Stomach (tissue), 9 donors: ENCODE data around the gene MGAT4A. TPM values are rescaled to one million over a fixed set of nuclear protein-coding genes. Genes with fewer than 3 reads are reported as not detected.

Experiments used
- DNase-seq, 2 donors: peaks; one replicate each; pipeline versions ENCODE4 v3.0.0 to v3.0.0-alpha.2; 2013 to 2019
- H3K27ac ChIP-seq, 5 donors: fragments of 200-600 bp in 4 of 5; sonication (generic) in 4 of 5; one replicate each; pipeline ENCODE4 v1.5.1; 2013 to 2019; ENCODE audit warnings: mild to moderate bottlenecking in 1 of 5, moderate library complexity in 1 of 5
- H3K27me3 ChIP-seq, 3 donors: fragments of 200-600 bp; sonication (generic); one replicate each; pipeline ENCODE4 v1.5.1; 2017 to 2019; ENCODE audit warnings: mixed run types in 1 of 3
- H3K36me3 ChIP-seq, 4 donors: fragments of 200-600 bp; sonication (generic); 1 replicate in 3 of 4; 2 replicates in 1 of 4; pipeline ENCODE4 v1.5.1; 2016 to 2019
- H3K4me1 ChIP-seq, 4 donors: fragments of 200-600 bp; sonication (generic); one replicate each; pipeline ENCODE4 v1.5.1; 2016 to 2019
- H3K4me3 ChIP-seq, 4 donors: fragments of 200-600 bp; sonication (generic) in 3 of 4; one replicate each; pipeline ENCODE4 v1.5.1; 2016 to 2019; ENCODE audit warnings: mild to moderate bottlenecking in 1 of 4
- H3K9me3 ChIP-seq, 4 donors: fragments of 200-600 bp; sonication (generic); one replicate each; pipeline ENCODE4 v1.5.1; 2016 to 2019
- EP300 ChIP-seq: sonication (generic); formaldehyde crosslinking; IDR thresholded peaks from one replicate; pipeline ENCODE4 v1.6.1; 2017; ENCODE audit warnings: antibody characterized with exemption
- POLR2A ChIP-seq, 4 donors: fragments of 450-650 bp; IDR thresholded peaks; one replicate each; pipeline ENCODE4 v1.6.1; 2016; ENCODE audit warnings: antibody characterized with exemption in 4 of 4, control low read depth in 2 of 4, mild to moderate bottlenecking in 1 of 4, moderate library complexity in 1 of 4
- POLR2AphosphoS5 ChIP-seq, 3 donors: sonication (generic); formaldehyde crosslinking; IDR thresholded peaks; one replicate each; pipeline ENCODE4 v1.6.1; 2016; ENCODE audit warnings: antibody characterized with exemption in 3 of 3
- WGBS, 5 donors: extraction: QIAGEN DNeasy Blood & Tissue Kit in 3 of 5; methylation state at CpG; one replicate each; pipeline versions ENCODE4 v1.1.5 to v1.1.7; 2013 to 2018; 5-methylcytosine and 5-hydroxymethylcytosine counted together
- intact Hi-C: fragments of 100-400 bp; cut with DNase I; formaldehyde crosslinking; loops from one replicate; pipeline ENCODE4 v1.15.1; 2023; ENCODE audit warnings: low total_unique reads
- polyA plus RNA-seq, 3 donors: library from polyadenylated mRNA; stranded (reverse); fragments of 200-250 nt; gene quantifications; one replicate each; pipeline ENCODE4 v1.2.3, GENCODE V29; 2013
- total RNA-seq, 5 donors: library from RNA; depleted of rRNA; stranded (reverse); fragments of >200 nt; gene quantifications; one replicate each; pipeline versions ENCODE4 v1.1.0 to v1.2.3, GENCODE V29; 2014 to 2016
- TF ChIP-seq, protein P1 (sequence below), 7 experiments: fragments of 450-650 bp in 4 of 7; fragments of 200-600 bp in 3 of 7; sonication (generic) in 3 of 7; IDR thresholded peaks; one replicate each; pipeline ENCODE4 v1.5.1; 2016 to 2019; ENCODE audit warnings: antibody characterized with exemption in 7 of 7, control low read depth in 2 of 7, mild to moderate bottlenecking in 1 of 7
- donor health status: healthy with polysubstance abuse.
- donor health status: Bipolar disorder and iron deficiency.
- donor health status: healthy.

The MGAT4A gene
- total and polyA plus RNA-seq, 8 donors: 4.8 to 81.1 (median 11.8) TPM

DNA sequence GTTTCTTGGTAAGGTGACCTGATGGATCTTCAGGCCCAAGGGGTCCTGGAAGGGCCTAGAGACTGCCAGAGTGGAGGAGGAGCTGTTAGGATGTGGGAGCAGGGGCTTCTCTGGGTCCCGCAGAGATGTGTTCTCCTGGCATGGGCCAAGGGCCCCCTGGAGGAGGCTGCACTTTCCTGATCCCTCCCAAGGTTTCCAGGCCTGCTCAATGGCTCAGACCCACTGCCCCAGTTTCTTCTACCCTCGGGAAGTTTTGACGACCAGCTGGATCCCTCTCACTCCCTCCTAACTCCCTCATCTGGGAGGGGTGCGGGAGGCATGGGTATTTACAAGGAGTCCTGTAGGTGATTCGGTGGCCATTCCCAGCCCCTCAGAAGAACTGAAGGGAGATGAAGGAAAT lies 158.7 kb downstream of the MGAT4A start:
- TF ChIP-seq, protein P1, sequence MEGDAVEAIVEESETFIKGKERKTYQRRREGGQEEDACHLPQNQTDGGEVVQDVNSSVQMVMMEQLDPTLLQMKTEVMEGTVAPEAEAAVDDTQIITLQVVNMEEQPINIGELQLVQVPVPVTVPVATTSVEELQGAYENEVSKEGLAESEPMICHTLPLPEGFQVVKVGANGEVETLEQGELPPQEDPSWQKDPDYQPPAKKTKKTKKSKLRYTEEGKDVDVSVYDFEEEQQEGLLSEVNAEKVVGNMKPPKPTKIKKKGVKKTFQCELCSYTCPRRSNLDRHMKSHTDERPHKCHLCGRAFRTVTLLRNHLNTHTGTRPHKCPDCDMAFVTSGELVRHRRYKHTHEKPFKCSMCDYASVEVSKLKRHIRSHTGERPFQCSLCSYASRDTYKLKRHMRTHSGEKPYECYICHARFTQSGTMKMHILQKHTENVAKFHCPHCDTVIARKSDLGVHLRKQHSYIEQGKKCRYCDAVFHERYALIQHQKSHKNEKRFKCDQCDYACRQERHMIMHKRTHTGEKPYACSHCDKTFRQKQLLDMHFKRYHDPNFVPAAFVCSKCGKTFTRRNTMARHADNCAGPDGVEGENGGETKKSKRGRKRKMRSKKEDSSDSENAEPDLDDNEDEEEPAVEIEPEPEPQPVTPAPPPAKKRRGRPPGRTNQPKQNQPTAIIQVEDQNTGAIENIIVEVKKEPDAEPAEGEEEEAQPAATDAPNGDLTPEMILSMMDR (IDR thresholded peaks at IDR 0.05): no peak
- TF ChIP-seq EP300 (no peak), POLR2A (IDR thresholded peaks at IDR 0.05) (no peak), POLR2AphosphoS5 (IDR thresholded peaks at IDR 0.05) (no peak)
- no peaks in the 10 kb centered on the region for H3K4me1 ChIP-seq
- H3K36me3 ChIP-seq: peaks cover 25 to 100% (median 99%) of the 10 kb centered on the region in 4 donors
- WGBS, 5 donors: 76 to 91% (median 87%) methylated on average over 5 of the region's 5 CpGs
- H3K9me3 ChIP-seq: no peaks in the 10 kb centered on the region
- no peak for DNase-seq
- H3K4me3 ChIP-seq: no peak overlapping the region
- H3K27me3 ChIP-seq: no peaks in the 10 kb centered on the region
- H3K27ac ChIP-seq: no peak overlapping the region
- intact Hi-C loops: no loop called here

DNA sequence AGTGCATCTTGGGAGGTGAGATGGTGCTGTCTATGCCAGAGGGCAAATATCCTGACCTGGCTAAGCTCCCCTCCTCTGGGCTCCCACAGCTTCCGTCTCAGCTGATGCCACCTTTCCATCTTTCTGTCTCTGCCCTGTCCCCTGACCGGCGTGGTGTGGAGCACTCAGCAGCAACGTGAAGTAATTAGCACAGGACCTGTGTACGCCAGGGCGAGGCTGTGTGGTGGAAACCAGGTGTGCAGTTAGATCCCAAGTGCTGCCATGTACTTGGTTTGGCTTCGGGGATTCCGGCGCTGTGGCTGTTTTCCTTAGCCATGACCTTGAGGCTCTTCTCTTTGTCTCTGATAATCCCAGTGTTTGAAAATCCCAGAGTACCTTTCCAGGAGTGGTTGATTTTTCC lies 159.1 kb downstream of the MGAT4A start:
- peaks cover 22 to 100% (median 99%) of the 10 kb centered on the region in 4 donors for H3K36me3 ChIP-seq
- no peak overlapping the region for H3K4me3 ChIP-seq
- TF ChIP-seq POLR2AphosphoS5 (IDR thresholded peaks at IDR 0.05) (no peak), POLR2A (IDR thresholded peaks at IDR 0.05) (no peak), EP300 (no peak)
- TF ChIP-seq, protein P1 (IDR thresholded peaks at IDR 0.05): no peak
- no peak overlapping the region for H3K27ac ChIP-seq
- no peaks in the 10 kb centered on the region for H3K9me3 ChIP-seq
- DNase-seq: no peak
- intact Hi-C loops: no loop called here
- no peaks in the 10 kb centered on the region for H3K27me3 ChIP-seq
- WGBS, 5 donors: 90 to 97% (median 93%) methylated on average over 9 of the region's 9 CpGs
- no peaks in the 10 kb centered on the region for H3K4me1 ChIP-seq

DNA sequence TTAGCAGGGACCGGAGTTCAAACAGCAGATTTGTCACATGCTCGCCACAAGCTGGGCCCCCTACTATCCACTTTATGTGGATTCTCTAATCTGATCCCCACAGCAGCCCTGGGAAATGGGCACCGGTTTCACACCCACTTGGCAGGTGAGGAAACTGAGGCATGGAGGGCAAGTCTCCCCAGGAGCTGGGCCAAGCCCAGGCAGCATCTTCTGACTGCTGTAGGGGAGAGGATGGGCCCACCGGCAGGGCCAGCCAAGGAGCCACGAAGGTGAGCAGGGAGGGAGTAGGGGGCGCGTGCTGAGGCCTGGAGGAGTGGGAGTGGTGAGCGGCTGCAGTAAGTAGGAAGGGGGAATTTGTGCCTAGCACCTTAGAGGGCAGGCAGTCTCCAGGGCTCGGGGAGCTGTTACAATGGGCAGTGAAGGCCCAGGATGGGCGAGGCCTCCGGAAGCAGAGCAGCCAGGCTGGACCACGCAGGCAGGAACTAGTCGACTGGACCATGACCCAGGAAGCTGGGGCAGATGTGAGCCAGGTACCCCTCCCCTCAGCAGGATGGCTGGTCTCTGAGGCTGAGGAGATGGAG lies 159.7 kb downstream of the MGAT4A start:
- H3K27me3 ChIP-seq: no peaks in the 10 kb centered on the region
- 90 to 92% (median 91%) methylated on average over 13 of the region's 13 CpGs for WGBS, 5 donors
- H3K9me3 ChIP-seq: no peaks in the 10 kb centered on the region
- H3K4me3 ChIP-seq: no peak overlapping the region
- H3K36me3 ChIP-seq: peaks cover 22 to 100% (median 99%) of the 10 kb centered on the region in 4 donors
- intact Hi-C loops: no loop called here
- TF ChIP-seq EP300: no peak
- no peak for TF ChIP-seq POLR2A (IDR thresholded peaks at IDR 0.05)
- TF ChIP-seq, protein P1 (IDR thresholded peaks at IDR 0.05): no peak
- TF ChIP-seq POLR2AphosphoS5 (IDR thresholded peaks at IDR 0.05): no peak
- no peak for DNase-seq
- no peak overlapping the region for H3K27ac ChIP-seq
- no peaks in the 10 kb centered on the region for H3K4me1 ChIP-seq

DNA sequence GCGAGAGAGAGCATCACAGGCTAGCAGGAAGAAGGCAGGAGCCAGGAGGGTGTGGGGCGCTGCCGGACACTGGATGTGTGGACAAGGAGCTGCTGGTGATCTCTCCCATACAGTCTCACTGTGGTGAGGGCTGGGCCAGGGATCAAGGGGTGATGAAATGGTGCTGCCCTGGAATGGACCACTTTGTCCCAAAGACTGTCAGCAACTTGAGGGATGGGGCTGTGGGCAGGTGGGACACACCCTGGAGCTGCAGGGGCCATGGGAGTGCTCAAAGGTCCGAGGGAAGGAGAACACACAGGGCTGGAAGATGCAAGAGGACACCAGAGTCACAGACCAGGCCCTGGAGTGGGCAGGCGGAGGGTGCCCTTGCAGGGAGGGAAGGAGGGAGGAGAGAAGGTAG lies 160.6 kb downstream of the MGAT4A start:
- DNase-seq: no peak
- peaks cover 25 to 100% (median 99%) of the 10 kb centered on the region in 4 donors for H3K36me3 ChIP-seq

More for the DNA sequence above, 160.6 kb downstream of the MGAT4A start:
- H3K27ac ChIP-seq: no peak overlapping the region
- TF ChIP-seq EP300: no peak
- no peak for TF ChIP-seq POLR2AphosphoS5 (IDR thresholded peaks at IDR 0.05)
- no peak for TF ChIP-seq POLR2A (IDR thresholded peaks at IDR 0.05)
- TF ChIP-seq, protein P1 (IDR thresholded peaks at IDR 0.05): no peak
- 89 to 99% (median 94%) methylated on average over 5 of the region's 5 CpGs for WGBS, 5 donors
- no peak overlapping the region for H3K4me3 ChIP-seq
- H3K4me1 ChIP-seq: no peaks in the 10 kb centered on the region
- H3K9me3 ChIP-seq: no peaks in the 10 kb centered on the region
- intact Hi-C loops: no loop called here
- H3K27me3 ChIP-seq: no peaks in the 10 kb centered on the region
